SK-N-SH treated with all-trans-retinoic acid at 6 μM for 48 hours (cell line): ENCODE measurements around the gene NME4.

Experiments
- CREB5 ChIP-seq: fragments of 250-450 bp; sonication (Bioruptor Pico); IDR thresholded peaks from 2 replicates; pipeline ENCODE4 v1.5.1; 2020; ENCODE audit warnings: low read depth, mild to moderate bottlenecking, moderate library complexity
- CSDC2 ChIP-seq: fragments of 250-450 bp; sonication (Bioruptor Pico); IDR thresholded peaks from 2 replicates; pipeline ENCODE4 v1.5.0; 2020; ENCODE audit warnings: mild to moderate bottlenecking, moderate library complexity
- CSRNP3 ChIP-seq: fragments of 250-450 bp; sonication (Bioruptor Pico); IDR thresholded peaks from 2 replicates; pipeline ENCODE4 v1.5.1; 2021; ENCODE audit warnings: mild to moderate bottlenecking, moderate library complexity
- ESRRG ChIP-seq: fragments of 250-450 bp; sonication (Bioruptor Pico); IDR thresholded peaks from 2 replicates; pipeline ENCODE4 v1.6.1; 2021; ENCODE audit warnings: mild to moderate bottlenecking
- GLIS3 ChIP-seq: fragments of 250-450 bp; sonication (Bioruptor Pico); IDR thresholded peaks from 2 replicates; pipeline ENCODE4 v1.5.0; 2020; ENCODE audit warnings: mild to moderate bottlenecking, moderate library complexity
- PATZ1 ChIP-seq: fragments of 250-450 bp; sonication (Bioruptor Pico); IDR thresholded peaks from 2 replicates; pipeline ENCODE4 v1.8.0; 2020; ENCODE audit warnings: mild to moderate bottlenecking, moderate library complexity, borderline replicate concordance
- POU6F1 ChIP-seq: fragments of 250-450 bp; sonication (Bioruptor Pico); IDR thresholded peaks from 2 replicates; pipeline ENCODE4 v1.8.0; 2021; ENCODE audit warnings: low read depth, mild to moderate bottlenecking, moderate library complexity, borderline replicate concordance
- PPARA ChIP-seq: fragments of 250-450 bp; sonication (Bioruptor Pico); IDR thresholded peaks from 2 replicates; pipeline ENCODE4 v1.5.0; 2020; ENCODE audit warnings: mild to moderate bottlenecking, borderline replicate concordance
- RARB ChIP-seq: fragments of 250-450 bp; sonication (Bioruptor Pico); IDR thresholded peaks from 2 replicates; pipeline ENCODE4 v1.8.0; 2021; ENCODE audit warnings: mild to moderate bottlenecking, moderate library complexity
- TOX ChIP-seq: fragments of 250-450 bp; sonication (Bioruptor Pico); IDR thresholded peaks from 2 replicates; pipeline ENCODE4 v1.8.0; 2021; ENCODE audit warnings: mild to moderate bottlenecking, moderate library complexity, borderline replicate concordance
- TSHZ2 ChIP-seq: fragments of 250-450 bp; sonication (Bioruptor Pico); IDR thresholded peaks from 2 replicates; pipeline ENCODE4 v1.5.0; 2020; ENCODE audit warnings: mild to moderate bottlenecking, moderate library complexity
- ZNF70 ChIP-seq: fragments of 450-650 bp; formaldehyde crosslinking; IDR thresholded peaks from 2 replicates; pipeline ENCODE4 v1.5.0; 2020; ENCODE audit warnings: mild to moderate bottlenecking, moderate library complexity
- ZNF8 ChIP-seq: fragments of 450-650 bp; formaldehyde crosslinking; IDR thresholded peaks from 2 replicates; pipeline ENCODE4 v1.5.0; 2020; ENCODE audit warnings: mild to moderate bottlenecking, moderate library complexity

- TF ChIP-seq PATZ1 (no peak), TSHZ2 (CRISPR knock-in tag) (no peak), RARB (no peak), ZNF8 (CRISPR knock-in tag) (no peak), ESRRG (no peak), ZNF70 (no peak), POU6F1 (CRISPR knock-in tag) (no peak), TOX (CRISPR knock-in tag) (no peak), CREB5 (CRISPR knock-in tag) (no peak), CSDC2 (no peak), CSRNP3 (no peak), PPARA (CRISPR knock-in tag) (no peak), GLIS3 (CRISPR knock-in tag) (no peak)
Observed at GRCh38 chr16:442976-443375, 46.0 kb downstream of the NME4 start.
